ENCODE data around the gene METRN.

The METRN gene

DNA sequence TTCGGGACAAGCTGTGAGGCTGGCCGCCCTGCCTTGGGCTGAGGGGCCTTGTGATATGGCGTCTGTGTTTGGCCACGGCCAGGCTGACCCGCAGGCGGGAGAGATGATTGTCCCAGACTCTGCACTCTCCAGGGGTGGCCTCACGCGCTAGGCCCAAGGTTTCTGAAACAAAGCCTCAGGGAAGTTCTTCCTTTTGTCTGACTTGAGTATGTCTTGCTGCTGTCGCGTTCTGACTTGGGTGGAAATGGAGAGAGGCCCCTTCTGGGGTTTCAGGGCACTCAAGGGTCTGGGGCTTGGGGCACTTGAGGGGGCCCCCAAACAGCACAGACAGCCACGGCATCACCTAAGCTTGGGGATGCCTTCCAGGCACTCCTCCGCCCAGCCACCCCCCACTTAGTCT is 3.8 kb upstream of the METRN start:
- no peak for DNase-seq

DNA sequence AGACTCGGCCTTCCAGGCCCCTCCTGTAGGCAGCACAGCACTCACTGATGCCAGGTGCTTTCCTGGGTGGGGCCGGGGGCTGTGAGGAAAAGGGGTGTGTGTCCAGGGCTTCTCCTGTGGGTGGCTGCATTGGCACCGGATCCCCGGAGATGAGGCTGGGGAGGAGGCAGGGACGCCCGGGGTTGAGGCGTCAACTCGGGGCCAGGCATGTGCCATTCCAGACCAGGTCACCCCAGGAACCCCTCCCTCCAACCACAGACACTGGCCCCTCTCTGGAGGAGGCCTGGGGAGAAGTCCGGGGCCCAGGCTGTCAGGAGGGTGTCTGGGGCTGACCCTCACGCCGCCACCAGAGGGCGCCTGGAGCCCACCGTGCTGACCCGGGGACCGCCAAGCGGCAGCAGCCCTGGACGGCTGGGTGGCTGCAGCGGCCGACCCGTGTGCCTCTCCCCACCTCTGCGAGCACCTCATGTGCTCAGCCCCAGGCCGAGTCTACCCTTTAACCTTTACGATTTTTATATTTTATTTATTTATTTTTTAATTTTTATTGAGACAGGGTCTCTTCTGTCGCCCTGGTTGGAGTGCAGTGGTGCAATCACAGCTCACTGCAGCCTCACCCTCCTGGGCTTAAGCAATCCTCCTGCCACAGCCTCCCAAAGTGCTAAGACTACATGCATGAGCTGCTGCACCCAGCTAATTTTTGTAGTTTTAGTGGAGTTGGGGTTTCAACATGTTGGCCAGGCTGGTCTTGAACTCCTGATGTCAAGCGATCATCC is 3.2 kb upstream of the METRN start:
- peak; percentile 83 for DNase-seq

DNA sequence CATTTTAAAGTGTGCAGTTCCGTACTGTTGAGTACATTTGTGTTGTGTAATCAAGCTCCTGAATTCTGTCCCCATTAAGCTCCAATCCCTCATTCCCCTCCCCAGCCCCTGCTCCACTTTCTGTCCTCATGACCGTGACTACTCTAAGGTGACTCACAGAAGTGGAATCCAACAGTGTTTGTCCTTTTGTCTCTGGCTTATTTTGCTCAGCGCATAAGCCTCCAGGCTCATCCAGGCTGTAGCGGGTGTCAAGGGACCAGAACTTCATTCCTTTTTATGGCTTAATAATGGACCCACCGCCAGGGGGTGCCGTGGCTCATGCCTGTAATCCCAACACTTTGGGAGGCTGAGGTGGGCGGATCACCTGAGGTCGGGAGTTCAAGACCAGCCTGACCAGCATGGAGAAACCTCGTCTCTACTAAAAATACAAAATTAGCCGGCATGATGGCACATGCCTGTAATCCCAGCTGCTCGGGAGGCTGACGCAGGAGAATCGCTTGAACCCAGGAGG is 2.1 kb upstream of the METRN start:
- DNase-seq = peak; percentile 59

DNA sequence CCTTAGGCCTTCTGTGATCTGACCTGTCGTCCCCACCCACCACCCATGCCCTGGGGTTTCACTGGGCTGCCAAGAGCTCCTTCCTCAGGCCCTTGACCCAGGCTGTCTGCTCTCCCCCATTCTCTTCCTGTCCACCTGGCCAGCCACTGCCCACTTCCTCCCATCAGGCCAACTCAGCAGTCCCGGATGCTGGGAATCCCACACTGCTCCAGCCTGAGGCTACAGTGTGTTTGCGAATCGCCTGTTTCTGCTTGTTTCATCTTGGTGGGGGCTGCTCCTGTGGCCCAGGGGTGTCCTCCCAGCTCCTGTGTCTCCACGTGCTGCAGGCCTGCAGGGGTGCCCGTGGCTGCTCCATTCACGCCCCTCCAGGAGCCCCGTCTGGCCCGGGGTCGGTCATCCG is 839 bp upstream of the METRN start:
- DNase-seq = no peak

DNA sequence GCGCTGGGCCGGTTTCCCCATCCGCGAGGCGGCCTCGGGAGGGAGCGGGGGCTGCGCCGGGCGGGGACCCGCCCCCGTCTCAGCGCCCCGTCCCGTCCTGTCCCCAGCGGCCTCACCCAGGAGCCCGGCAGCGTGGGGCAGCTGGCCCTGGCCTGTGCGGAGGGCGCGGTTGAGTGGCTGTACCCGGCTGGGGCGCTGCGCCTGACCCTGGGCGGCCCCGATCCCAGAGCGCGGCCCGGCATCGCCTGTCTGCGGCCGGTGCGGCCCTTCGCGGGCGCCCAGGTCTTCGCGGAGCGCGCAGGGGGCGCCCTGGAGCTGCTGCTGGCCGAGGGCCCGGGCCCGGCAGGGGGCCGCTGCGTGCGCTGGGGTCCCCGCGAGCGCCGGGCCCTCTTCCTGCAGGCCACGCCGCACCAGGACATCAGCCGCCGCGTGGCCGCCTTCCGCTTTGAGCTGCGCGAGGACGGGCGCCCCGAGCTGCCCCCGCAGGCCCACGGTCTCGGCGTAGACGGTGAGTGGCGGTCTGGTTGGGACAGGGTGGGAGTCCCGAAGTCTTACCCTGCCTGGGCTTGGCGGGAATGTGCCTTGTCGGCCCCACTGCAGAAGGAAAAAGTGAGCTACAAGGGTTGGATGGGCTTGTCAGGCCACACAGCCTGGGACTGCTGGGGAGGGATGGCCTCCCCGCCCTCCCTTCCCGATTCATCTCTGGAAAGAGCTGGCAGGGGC is 720 bp downstream of the METRN start:
- no peak for DNase-seq

DNA sequence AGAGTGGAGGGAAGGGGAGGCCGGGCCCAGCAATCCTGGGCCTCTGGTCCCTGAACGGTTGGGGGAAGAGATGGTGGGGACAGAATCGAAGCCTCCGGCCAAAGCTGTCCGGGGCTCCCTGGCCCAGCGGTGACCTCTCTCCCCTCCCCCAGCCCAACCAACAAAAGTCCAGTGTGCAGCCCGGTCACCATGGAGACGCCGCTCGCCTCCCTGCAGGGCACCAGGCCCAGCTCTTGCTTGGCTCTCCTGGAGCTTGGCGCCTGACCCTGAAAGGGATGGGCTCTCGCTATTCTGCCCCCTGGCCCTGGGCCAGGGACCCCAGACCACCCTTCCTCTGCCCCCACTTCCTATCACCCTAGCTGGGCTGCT is 1.3 kb downstream of the METRN start:
- DNase-seq = no peak

DNA sequence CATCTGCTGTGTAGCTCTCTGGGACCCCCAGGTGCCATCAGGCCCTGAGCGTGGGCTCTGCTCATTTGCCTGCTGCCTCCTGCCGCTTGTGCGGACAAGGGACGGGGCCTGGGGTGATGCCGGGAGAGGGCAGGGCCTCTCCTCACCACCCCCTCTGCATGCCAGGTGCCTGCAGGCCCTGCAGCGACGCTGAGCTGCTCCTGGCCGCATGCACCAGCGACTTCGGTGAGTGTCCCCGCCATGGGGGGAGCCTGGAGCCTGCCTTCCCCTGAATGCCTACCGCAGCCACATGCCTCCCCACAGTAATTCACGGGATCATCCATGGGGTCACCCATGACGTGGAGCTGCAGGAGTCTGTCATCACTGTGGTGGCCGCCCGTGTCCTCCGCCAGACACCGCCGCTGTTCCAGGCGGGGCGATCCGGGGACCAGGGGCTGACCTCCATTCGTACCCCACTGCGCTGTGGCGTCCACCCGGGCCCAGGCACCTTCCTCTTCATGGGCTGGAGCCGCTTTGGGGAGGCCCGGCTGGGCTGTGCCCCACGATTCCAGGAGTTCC is 1.9 kb downstream of the METRN start:
- DNase-seq = no peak

DNA sequence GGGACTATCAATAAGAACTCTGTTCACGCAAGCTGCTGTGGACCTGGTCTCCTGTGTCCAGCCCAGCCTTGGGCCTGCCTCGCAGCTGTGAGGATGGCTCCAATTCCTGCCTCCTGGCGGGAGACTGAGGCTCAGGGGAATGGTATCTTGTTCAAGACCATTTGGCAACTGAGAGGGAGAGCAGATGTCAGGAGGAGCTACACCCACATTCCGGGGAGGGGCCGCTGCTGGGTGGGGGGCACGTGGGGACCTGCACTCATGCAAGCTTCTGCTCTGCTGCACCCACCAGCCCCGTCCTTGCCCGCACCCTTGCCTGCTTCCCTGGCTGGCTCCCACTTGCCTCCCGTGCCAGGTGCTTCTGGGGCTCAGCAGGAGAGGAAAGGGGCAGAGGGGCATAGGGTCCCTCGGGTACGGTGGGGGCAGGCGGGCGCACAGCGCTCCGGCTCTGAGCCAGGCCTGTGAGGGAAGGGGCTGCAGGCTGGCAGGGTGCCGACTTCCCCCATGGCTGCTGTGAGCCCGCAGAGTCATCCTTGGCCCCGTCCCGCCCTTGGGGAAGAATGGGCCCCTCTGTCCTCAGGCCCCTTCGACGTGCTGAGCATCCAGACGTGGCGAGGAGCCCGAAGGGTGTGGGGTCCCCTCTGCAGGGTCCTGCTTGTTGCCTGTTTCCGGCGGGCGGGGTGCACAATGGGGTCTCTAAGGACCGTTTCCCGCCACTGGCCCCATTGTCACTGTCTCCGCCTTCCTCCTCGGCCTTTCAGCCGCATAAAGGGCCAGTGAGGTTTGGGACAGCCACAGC is 2.7 kb downstream of the METRN start:
- DNase-seq = no peak

DNA sequence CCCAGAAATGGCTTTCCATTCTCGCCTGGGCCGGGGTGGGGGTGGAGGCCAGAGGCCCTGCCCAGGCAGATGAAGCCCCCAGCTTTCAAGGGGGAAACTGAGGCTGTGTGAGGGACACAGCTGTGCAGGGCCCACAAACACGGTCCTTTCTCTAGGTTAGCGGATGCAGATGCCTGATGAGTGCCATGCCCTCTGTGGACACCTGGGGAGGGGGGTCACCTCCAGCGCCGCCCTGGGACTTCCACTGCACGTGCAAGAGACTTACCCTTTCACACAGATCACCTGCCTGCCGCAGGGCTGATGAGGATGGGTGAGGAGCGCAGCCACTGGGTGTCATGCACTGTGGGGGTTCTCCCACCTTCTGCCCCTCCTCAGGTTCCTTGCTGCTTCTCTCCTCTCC is 3.5 kb downstream of the METRN start:
- no peak for DNase-seq

DNA sequence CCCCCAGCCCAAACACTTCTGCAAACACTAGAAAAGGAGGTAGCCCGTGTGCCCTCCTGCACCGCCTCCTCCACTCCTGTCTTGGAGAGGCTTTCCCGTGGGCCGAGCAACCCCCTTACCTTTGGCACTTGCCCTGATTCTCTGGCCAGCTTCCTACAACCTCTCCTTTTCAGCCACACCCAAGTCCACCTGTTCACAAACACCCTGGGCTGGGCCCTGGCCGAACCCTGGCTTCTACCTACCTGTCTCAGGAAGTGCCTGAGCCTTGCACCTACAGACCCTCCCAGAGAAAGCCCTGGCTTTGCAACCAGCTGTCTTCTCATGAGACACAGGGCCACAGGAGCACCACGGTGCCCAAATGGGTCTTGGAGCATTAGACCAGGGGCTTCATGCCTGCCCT is 4.0 kb downstream of the METRN start:
- no peak for DNase-seq

DNA sequence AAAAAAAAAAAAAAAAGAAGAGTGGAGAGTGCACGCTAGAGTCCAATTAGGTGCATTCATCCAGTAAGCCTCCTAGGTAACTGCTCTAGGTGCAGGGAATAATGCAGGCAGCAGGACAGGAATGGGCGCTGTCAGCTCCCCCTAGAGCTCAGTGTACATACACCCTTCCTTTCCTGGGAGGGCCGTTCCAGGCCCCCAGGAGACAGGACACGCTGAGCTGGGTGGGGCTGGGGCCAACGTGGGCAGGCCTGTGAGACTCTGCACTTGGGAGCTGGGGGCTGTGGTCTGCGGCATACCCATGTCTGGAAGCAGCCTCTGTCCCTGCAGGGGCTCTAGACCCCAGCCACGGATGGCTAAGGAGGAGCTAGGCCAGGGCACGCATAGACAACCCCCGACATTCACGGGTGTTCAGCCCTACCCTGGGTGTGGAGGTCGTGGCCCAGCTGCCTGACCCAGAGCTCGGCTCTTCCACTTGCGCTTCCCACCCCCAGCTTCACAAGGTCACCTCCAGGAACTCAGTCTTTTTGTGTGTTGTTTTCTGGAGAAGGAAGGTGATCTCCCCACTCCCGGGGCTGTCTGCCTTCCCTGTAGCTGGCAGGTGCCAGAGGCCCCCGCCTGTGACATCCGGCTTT is 5.0 kb downstream of the METRN start:
- no peak for DNase-seq

DNA sequence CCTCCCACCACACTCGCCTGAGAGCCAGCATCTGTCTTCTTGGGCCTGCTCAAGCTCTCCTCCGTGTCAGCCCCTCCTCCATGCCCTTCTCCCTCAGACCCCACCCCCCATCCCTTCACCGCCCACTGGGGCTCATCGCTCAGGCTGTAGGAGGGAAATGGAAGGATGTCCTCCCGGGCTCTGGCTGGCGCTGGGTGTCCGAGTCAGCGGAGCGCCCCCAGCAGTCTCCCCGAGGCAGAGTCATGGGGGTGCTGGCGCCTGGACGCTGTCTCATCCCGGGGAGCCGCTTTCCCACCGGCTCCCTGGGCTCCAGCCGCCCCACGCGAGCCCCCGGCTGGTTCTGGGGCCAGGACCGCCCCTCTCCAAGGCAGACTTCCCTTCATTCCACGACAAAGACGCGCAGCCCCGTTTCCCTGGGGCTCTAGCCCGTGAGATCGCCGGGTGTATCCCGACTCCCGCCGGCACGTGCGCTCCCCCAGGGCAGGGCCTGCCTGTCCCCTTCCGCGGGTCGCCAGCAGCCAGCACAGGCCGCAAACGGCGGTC is 5.6 kb downstream of the METRN start:
- DNase-seq = peak; percentile 51

DNA sequence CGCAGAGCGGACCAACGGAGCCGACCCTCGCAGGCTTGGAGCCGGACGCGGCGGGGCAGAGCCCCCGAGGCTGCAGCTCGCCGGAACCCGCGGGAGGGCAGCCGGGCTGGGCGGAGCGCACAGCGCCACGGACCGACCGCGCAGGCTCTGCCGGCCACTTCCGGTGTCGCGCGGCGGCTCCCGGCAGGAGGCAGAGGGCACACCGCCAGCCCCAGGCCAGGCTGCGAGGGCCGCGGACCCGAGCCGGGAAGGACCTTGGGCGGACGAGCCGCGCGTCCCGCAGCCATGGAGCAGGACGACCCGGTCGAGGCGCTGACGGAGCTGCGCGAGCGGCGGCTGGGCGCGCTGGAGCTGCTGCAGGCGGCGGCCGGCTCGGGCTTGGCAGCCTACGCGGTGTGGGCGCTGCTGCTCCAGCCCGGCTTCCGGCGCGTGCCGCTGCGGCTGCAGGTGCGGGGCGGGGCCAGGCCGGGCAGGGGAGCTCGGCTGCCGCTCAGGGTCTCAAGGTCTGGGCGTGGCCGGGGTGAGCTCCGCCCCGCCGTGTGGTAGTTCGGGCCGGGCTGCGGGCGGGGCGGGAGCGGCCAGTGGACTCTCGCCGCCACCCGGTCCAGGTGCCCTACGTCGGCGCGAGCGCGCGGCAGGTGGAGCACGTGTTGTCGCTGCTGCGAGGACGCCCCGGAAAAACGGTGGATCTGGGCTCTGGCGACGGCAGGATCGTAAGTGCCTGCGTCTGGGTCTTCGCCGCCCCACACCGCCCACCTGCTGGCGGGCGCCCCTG is 6.3 kb downstream of the METRN start, which contains the start of gene ANTKMT:
ANTKMT (plus strand) TSS at position 157 of the 775 bp plus-strand sequence; CDS start at position 286, 129 bp downstream.
- DNase-seq = peak; percentile 69

DNA sequence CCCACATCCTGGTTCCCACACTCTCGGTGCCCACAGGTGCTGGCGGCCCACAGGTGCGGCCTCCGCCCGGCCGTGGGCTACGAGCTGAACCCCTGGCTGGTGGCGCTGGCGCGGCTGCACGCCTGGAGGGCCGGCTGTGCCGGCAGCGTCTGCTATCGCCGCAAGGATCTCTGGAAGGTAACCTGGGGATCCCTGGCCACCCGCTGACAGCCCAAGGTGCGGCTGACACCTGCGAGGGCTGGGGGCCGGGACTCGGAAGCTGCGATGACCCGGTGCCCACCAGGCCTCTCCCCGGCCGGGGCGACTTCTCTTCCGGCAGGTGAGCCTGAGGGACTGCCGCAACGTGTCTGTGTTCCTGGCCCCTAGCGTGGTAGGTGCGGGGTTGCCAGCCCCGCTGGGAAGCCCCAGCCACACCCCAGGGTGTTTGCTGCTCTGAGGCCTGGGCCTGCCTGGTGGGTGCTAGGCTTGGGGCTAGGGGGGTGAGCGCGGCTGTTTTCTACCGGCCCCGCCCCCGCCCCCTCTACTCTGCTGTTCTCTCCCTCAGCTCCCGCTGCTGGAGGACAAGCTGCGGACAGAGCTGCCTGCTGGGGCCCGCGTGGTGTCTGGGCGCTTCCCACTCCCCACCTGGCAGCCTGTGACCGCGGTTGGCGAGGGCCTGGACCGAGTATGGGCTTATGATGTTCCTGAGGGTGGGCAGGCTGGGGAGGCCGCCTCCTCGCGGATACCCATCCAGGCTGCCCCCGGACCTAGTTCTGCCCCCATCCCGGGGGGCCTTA is 7.0 kb downstream of the METRN start:
- no peak for DNase-seq

DNA sequence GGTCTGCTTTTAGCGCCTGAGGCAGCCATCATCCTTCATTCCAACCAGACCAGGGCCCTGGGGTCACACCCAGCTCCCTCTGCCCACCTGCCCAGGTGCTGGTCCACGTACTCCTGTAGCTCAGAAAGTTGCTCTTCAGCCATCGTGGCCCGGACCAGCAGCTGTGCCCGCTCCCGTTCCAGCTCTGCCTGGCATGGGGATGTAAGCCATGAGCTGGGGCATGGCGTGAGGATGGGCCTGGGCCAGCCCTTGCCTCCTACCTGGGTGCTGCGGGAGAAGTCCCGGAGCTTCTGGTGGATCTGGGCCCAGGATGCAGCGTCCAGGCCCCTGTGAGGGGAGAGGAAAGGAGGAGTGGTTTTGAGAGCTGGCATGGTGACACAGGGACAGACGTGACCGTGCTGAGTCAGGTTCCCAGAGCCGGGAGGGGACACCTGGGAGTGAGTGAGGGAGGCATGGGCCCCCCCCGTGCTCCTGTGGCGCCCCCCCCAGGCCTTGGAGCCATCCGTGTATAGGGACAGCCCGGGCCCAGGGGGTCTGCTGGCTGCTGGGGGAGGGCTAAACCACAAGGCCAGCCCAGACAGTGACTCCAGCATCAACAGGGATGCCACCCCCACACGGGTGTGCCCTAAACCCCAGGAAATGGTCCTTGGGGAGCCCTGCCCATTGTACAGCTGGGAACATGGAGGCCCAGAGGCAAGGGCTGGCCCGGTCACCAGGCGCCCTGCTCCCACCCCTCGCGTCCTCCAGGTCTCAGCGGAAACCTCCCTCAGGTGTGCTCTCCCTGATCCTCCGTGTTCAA is 8.1 kb downstream of the METRN start:
- DNase-seq = no peak

DNA sequence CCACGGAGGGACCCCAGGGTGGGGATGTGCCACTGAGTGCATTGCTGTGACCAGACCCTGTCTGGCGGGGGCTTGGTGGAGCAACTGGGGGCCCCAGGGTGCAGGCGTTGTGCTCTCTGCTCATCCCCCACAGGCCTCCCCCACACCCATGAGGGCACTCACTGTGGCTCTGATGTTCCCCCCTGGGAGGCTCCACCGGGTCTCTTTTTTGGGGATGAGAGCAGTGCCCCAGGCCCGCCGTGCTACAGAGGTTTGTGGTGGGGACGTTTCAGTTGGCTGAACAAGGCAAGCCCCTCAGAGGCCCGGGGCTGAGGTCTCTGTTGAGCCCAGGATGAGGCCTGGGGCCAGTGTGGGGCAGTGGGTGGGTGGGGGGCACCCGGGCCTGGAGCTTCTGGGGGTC is 8.8 kb downstream of the METRN start:
- no peak for DNase-seq

DNA sequence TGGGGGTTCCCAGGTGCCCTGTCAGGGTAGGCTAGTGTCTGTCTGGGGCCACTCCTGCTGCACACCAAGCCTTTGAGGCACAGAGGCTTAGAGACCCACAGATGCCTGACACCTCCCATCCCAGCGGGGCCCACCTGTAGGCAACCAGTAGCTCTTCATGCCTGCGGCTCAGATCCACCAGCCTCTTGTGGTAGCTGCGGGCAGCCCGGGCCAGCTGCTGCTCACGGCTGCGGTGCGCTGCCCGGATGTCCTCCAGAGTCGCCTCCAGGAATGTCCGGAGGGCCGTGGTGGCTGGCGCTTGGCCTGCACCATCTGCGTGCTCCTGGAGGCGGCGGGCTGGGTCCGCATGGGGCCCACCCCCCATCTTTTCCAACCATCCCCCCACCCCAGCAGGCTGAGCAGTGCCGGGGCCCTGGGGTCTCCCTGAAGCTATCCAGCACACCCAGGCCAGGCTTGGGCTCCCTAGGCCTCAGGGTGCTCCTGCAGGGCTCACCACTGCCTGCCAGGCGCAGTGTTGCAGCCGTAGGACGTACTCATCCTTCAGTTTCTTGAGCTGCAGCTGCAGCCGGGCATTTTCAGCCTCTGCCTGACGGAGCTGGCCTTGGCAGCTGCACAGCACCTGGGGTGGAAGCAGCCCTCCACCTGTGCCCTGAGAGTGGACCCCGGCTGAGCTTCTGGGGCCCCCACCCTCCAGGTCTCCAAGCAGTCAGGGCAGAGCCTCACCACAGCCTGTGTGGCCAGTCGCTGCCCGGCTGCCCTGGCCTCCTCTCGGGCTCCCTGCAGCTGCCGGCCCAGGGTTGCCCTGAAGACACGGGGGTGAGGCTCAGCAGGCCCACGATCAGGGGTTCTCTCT is 9.5 kb downstream of the METRN start:
- DNase-seq = no peak

DNA sequence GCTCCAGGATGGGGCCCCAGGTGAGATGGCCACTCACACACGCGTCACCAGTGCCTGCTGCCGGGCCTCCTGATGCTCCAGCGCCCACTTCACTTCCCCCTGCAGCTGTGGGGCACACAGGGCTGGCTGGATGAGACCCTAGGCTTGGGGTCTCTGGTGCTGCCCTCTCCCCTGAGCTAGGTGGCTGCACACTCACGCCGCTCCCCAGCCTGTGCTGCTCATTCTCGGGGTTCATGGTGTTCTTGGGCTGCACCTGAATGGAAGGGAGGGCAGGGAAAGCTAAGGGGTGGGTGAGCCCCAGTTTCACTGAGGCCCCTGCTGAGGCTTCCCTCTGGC is 10.1 kb downstream of the METRN start:
- DNase-seq = no peak
